Renal cortex interstitium (tissue), 11 donors: ENCODE measurements around the gene TMEM132D. TPM values are rescaled to one million over a fixed set of nuclear protein-coding genes. Genes with fewer than 3 reads are reported as not detected.
"Not testable (repeated sequence)": the region's sequence is repeated elsewhere in the genome, so short reads cannot be mapped to it uniquely, and the experiment has no call there.

ENCODE experiments used
- DNase-seq, 11 donors: peaks; one replicate each; pipeline ENCODE4 v3.0.0-alpha.2; 2013; ENCODE audit warnings: low read depth in 9 of 11, low spot score in 4 of 11; ENCODE audit errors: extremely low read depth in 1 of 11
- polyA plus RNA-seq, 3 donors: library from polyadenylated mRNA; unstranded; fragments of 120-200 nt; gene quantifications; one replicate each; pipeline ENCODE4 v1.2.1, GENCODE V29; 2013; ENCODE audit not compliant: insufficient read length in 3 of 3

The TMEM132D gene
- polyA plus RNA-seq, 3 donors: 1.7 to 2.1 (median 1.8) TPM

- DNase-seq: no peak
Measured at GRCh38 chr12:129081755-129082250, 822.0 kb downstream of the TMEM132D start.

GRCh38 chr12:129080821-129081220 lies 823.0 kb downstream of the TMEM132D start:
- no peak for DNase-seq

GRCh38 chr12:129080391-129080790 lies 823.4 kb downstream of the TMEM132D start:
- no peak for DNase-seq

GRCh38 chr12:129079719-129080118 lies 824.1 kb downstream of the TMEM132D start:
- DNase-seq: no peak

- DNase-seq: no peak
Measured at GRCh38 chr12:129076441-129077320, 827.1 kb downstream of the TMEM132D start.

GRCh38 chr12:129075460-129076208 lies 828.2 kb downstream of the TMEM132D start:
- DNase-seq: no peak

- DNase-seq: no peak
Measured at GRCh38 chr12:129074379-129074778, 829.4 kb downstream of the TMEM132D start.

GRCh38 chr12:129073157-129073915 lies 830.5 kb downstream of the TMEM132D start:
- no peak for DNase-seq

- DNase-seq: no peak
Measured at GRCh38 chr12:129071362-129071761, 832.5 kb downstream of the TMEM132D start.

- no peak for DNase-seq
Measured at GRCh38 chr12:129069886-129070285, 833.9 kb downstream of the TMEM132D start.

- no peak for DNase-seq
Measured at GRCh38 chr12:129068684-129069083, 835.1 kb downstream of the TMEM132D start.

- no peak for DNase-seq
Measured at GRCh38 chr12:129067491-129067890, 836.3 kb downstream of the TMEM132D start.

GRCh38 chr12:129064209-129064855 lies 839.5 kb downstream of the TMEM132D start:
- DNase-seq: no peak

GRCh38 chr12:129063600-129063999 lies 840.2 kb downstream of the TMEM132D start:
- DNase-seq: no peak

GRCh38 chr12:129053232-129053631 lies 850.6 kb downstream of the TMEM132D start:
- DNase-seq: no peak

- no peak for DNase-seq
Measured at GRCh38 chr12:129052373-129052772, 851.5 kb downstream of the TMEM132D start.

GRCh38 chr12:129049917-129050316 lies 853.9 kb downstream of the TMEM132D start:
- DNase-seq: peak; percentile 47 to 85 (median 70)

GRCh38 chr12:129043334-129043733 lies 860.5 kb downstream of the TMEM132D start:
- not testable (repeated sequence) for DNase-seq

- DNase-seq: no peak
Measured at GRCh38 chr12:129036135-129036534, 867.7 kb downstream of the TMEM132D start.
